Measurements from ENCODE around the gene CLMN. TPM values are rescaled to one million over a fixed set of nuclear protein-coding genes. Genes with fewer than 3 reads are reported as not detected.
"Not testable (repeated sequence)": the region's sequence is repeated elsewhere in the genome, so short reads cannot be mapped to it uniquely, and the experiment has no call there.

Gene CLMN
- polyA plus RNA-seq, 3 donors = 20.9 to 24.0 (median 22.8) TPM

GRCh38 chr14:95289323-95290010 is 30.2 kb downstream of the CLMN start:
- no peak for DNase-seq (ENCODE audit: low read depth in 3 of 3, low spot score in 2 of 3)

- DNase-seq (ENCODE audit: low read depth in 3 of 3, low spot score in 2 of 3) = no peak
Observed at GRCh38 chr14:95288672-95289322, 30.9 kb downstream of the CLMN start.

- no peak for DNase-seq (ENCODE audit: low read depth in 3 of 3, low spot score in 2 of 3)
Observed at GRCh38 chr14:95287176-95287754, 32.4 kb downstream of the CLMN start.

- DNase-seq (ENCODE audit: low read depth in 3 of 3, low spot score in 2 of 3) = no peak
Observed at GRCh38 chr14:95286645-95287044, 33.1 kb downstream of the CLMN start.

GRCh38 chr14:95285566-95285965 is 34.1 kb downstream of the CLMN start:
- DNase-seq (ENCODE audit: low read depth in 3 of 3, low spot score in 2 of 3) = no peak

- DNase-seq (ENCODE audit: low read depth in 3 of 3, low spot score in 2 of 3) = not testable (repeated sequence)
Observed at GRCh38 chr14:95283802-95284201, 35.9 kb downstream of the CLMN start.

- not testable (repeated sequence) for DNase-seq (ENCODE audit: low read depth in 3 of 3, low spot score in 2 of 3)
Observed at GRCh38 chr14:95282986-95283380, 36.7 kb downstream of the CLMN start.

- no peak for DNase-seq (ENCODE audit: low read depth in 3 of 3, low spot score in 2 of 3)
Observed at GRCh38 chr14:95282354-95282985, 37.2 kb downstream of the CLMN start.

- DNase-seq (ENCODE audit: low read depth in 3 of 3, low spot score in 2 of 3) = no peak
Observed at GRCh38 chr14:95281560-95282176, 38.0 kb downstream of the CLMN start.

GRCh38 chr14:95275494-95275893 is 44.2 kb downstream of the CLMN start:
- no peak for DNase-seq (ENCODE audit: low read depth in 3 of 3, low spot score in 2 of 3)

GRCh38 chr14:95274874-95275273 is 44.8 kb downstream of the CLMN start:
- DNase-seq (ENCODE audit: low read depth in 3 of 3, low spot score in 2 of 3) = no peak

- no peak for DNase-seq (ENCODE audit: low read depth in 3 of 3, low spot score in 2 of 3)
Observed at GRCh38 chr14:95274279-95274678, 45.4 kb downstream of the CLMN start.

- DNase-seq (ENCODE audit: low read depth in 3 of 3, low spot score in 2 of 3) = no peak
Observed at GRCh38 chr14:95273001-95273978, 46.4 kb downstream of the CLMN start.

GRCh38 chr14:95272057-95272456 is 47.7 kb downstream of the CLMN start:
- no peak for DNase-seq (ENCODE audit: low read depth in 3 of 3, low spot score in 2 of 3)

- DNase-seq (ENCODE audit: low read depth in 3 of 3, low spot score in 2 of 3) = no peak
Observed at GRCh38 chr14:95270203-95270602, 49.5 kb downstream of the CLMN start.

GRCh38 chr14:95269493-95269892 is 50.2 kb downstream of the CLMN start:
- no peak for DNase-seq (ENCODE audit: low read depth in 3 of 3, low spot score in 2 of 3)

- no peak for DNase-seq (ENCODE audit: low read depth in 3 of 3, low spot score in 2 of 3)
Observed at GRCh38 chr14:95268350-95268749, 51.4 kb downstream of the CLMN start.

GRCh38 chr14:95267306-95267705 is 52.4 kb downstream of the CLMN start:
- DNase-seq (ENCODE audit: low read depth in 3 of 3, low spot score in 2 of 3) = no peak

GRCh38 chr14:95265106-95266094 is 54.3 kb downstream of the CLMN start:
- peak in 2 of 3 donors; percentile 39 to 48 for DNase-seq (ENCODE audit: low read depth in 3 of 3, low spot score in 2 of 3)
